HG02981 (cell line): Measurements from ENCODE around the gene FGGY.

Experiments
- ATAC-seq: cut with Tn5 transposase; IDR thresholded peaks from one replicate; pipeline ENCODE4 v1.9.1; 2021; ENCODE audit warnings: mild to moderate bottlenecking, moderate library complexity; ENCODE audit not compliant: unreplicated experiment

FGGY gene

DNA sequence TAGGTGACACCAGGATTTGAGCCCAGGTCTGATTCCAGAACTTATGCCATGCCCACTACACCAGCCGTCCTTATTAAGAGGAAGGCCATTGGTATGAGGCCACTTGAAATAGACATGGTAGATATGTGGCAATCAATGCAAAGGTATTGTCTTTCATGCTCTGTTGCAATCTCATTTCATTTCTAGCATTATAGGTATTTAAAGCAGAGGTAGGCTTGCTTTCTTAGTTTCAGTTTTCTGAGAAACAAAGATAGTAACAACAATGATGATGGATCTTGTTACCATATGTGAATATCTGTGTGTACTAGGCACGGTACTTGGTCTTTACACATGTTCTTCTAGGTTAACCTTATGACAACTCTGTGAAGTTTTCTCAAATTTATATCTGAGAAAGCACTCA, 113.1 kb downstream of the FGGY start:
- no peak for ATAC-seq

DNA sequence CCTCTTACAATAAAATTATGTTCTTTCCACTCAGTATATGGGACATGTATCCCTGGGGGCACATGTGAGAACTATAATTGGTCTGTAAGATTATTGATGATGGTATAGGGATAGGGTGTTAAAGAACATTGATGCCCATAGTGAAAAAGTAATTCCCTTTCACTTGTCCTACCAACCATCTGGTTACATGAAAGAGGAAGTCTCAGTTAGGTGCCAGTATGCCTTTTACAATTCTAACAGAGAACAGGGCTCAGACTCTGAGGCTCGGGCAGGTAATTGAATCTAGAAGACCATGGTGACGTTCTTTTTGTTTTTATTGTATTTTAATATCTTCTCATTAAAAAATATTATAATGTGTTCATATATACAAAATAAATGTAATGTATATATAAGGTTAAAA, 113.6 kb downstream of the FGGY start:
- ATAC-seq, result no peak

DNA sequence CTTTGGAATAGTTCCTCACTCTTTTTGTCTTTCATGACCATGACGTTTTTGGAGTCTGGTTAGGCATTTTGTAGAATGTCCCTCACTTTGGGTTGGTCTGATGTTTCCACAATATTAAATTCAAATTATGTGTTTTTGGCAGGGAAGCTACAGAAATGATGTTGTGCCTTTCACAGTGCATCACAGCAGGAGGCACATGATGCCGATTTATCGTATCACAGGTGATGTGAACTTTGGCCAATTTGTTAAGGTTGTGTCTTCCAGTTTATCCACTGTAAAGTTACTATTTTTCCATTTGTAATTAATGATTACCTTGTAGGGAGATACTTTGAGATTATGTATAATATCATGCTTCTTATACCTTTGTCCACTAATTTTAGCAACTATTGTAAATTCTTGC, 114.3 kb downstream of the FGGY start:
- ATAC-seq, result no peak

DNA sequence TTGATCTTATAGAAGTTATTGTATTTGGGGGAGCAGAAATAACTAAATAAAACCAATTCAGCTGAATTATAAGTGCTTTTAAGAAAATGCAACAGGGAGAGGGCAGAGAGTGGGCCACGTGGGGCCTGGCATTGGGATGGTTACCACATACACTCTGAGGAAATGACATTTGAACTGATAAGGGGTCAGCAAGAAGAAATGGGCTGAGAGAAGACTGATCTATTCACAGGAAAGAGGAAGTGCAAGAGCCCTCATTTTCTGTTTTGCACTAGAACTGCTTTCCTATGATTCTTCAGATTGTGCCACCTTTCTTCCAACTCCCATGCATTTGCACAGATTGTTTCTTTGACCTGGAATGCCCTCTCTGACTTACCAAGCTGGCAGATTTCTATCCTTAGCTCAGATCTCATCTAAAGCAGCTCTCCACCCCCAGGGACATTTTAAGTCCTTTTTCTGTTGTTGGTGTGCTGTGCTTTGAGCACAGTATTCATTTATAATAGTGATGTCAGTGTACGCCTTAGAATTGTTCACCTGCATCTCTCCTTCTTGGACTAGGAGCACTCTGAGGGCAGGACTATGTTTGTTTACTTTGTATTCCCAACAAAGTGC, 115.9 kb downstream of the FGGY start:
- ATAC-seq, result no peak

DNA sequence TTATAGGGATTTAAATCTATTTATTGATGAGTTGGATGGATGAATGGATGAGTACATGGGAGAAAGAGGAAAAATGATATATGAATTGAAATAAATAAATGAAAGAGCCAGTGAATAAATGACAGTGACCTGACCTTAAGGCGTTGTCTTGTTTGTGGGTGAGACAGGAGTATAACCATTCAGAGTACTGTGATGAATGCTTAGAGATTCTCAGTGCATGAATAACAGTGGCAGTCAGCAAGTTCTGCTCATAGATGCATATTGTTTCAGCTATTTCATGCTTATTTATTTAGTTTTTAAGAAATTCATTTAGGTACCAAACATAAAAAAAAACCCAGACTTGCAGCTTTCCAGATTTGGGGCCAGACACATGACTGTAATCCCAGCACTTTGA, 116.4 kb downstream of the FGGY start:
- ATAC-seq, result no peak

DNA sequence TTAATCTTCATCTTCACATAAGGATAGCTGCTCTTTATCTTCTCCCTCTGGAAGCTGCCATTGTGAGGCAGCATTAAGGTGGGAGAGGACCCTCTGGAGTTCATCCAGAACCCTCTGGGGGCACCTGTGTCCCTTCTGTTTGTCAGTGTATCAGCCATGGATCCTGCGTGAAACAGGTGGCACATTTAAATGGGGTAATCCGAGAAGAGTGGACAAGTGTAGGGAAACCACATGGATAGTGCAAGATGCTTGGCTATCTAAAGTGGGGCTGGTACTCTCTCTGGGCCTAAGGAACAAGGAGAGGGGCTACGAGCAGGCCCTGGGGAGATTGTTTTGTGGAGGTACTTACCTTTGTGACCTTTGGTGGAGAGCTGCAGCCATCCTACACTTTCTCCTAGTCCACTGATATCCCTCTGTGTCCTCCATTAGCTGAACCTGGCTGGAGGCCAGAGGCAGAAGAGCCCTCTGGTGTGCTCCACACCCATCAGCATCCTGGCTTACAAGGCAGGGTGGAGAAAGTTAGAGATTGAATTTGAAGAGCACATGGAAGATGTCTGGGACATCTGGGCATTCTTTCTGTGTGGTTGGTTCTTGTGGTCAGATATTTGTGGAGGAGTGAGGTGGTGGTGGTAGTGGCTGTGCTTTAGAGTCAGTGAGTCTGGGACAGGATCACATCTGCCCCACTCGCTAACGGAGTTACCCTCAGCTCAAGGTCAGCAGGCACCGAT, 117.7 kb downstream of the FGGY start:
- no peak for ATAC-seq

DNA sequence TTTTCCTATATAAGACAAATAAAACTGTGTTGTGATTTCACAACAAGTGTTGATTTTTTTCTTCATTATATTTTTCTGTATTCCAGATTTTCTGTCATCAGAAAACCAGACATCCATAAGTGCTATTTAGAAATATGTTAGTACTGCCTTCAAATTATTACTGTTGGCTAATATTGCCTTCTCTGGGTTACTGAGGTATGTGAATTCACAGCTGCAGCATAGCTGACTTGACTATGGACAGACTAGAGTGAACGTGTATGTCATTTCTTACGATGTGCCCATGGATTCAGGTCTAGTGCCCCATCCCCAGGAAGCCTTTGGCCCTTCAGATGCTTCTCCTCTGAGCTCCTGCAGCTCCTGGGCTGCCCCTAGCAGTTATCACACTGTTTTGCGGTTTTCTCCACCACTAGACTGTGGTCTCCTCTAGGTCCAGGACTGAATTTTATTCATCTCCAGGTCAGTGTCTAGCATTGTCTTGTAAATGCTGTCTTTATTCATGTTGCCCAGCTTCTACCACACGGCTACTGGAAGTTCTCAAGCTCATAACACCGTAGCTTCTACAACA, 118.5 kb downstream of the FGGY start:
- no peak for ATAC-seq

DNA sequence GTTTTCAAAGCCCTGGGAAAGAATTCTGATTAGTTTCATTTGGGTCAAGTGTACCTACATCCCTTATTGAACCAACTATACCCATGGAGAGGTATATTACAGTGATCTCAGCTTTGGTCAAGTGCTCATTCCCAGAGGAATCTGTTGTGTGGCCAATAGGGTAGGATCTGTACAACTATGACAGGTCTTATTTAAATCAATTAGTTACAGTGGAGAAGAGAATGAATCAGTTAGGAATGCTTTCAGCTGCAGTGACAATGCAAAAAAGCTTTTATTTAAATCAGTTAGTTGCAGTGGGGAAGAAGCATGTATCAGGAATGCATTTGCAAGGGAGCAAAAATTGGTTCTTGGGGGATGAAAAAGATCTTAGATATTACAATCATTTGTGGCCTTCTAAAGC, 119.0 kb downstream of the FGGY start:
- no peak for ATAC-seq

DNA sequence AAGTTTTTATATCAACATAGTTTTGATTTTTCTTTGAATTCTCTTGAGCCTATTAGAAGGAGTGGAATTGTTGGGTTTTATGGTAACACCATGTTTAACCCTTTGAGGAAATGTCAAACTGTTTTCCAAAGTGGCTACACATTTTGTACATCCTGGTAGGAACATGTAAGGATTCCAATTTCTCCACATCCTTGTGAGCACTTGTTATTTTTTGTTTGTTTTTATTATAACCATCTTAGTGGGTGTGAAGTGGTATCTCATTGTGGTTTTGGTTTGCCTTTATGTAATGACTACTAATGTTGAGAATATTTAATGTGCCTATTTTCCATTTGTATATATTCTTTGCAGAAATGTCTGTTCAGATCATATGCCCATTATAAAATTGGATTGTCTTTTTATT, 120.5 kb downstream of the FGGY start:
- no peak for ATAC-seq

DNA sequence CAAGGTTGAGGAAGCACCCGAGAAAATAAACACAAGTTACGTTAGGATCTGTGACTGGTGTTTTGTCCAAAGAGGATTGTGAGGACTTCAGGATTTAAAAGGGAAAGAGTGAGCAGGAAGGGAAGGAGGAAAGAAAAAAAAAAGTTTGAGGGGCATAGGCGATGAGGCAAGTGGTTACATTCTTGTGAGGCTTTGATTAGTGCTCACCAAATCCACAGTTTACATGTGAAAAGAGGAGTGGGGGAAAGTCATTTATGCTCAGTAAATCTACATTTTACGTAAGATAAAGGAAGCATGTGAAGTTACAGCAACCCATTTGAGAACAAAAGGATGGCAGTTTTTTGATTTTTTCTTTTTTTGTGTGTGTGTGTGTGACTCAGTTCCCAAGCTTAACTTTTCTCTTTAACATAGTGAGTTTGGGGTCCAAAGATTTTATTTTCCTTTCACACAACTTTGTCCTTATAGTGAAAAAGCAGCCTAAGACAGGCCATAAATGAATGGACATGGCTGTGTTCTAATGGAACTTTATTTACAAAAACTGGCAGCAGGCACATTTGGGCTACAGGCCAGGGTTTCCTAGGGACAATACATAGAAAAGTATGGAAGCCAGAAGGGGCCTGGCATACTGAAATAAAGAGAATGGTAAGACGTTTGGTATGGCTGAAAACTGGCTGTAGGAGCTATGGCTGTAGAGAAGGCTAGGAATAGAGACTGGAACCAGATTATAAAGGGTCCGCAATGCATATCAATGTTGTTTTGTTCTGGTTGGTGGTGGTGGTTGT, 121.7 kb downstream of the FGGY start:
- ATAC-seq, result no peak

DNA sequence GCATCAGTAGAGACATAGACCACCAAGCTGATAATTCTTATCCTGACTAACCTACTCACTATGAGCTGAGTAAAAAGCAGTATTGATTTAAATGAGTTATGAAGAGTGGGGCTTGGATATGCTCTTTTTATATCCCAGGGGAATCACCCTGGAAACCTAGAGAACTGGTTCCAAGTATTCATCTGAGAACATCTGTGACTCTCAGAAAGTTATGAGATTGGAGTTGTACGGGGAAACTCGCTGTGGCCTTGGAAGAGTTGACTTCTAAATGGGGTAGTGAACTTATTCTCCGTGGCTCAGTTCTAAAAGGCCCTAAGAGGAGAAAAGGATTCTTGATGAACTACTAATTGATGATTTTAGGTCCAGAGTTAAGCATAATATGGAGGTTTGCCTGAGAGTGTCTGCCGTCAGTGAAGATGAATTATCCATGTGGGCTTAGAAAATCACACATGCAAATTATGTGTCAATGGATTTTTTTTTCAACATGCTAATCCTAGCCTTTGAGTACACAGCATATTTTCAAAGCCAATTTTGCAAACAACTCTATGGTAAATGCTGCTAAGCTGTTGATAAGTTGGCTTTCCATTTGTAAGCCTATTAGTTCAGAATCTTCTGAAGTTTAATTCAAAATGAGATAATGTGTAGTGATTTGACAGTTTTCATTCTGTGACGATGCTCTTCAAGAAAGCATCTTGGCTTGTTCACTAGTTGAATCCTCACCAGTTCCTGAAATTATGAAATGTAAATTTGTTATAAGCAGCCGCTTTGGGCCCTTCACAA, 122.7 kb downstream of the FGGY start:
- no peak for ATAC-seq

DNA sequence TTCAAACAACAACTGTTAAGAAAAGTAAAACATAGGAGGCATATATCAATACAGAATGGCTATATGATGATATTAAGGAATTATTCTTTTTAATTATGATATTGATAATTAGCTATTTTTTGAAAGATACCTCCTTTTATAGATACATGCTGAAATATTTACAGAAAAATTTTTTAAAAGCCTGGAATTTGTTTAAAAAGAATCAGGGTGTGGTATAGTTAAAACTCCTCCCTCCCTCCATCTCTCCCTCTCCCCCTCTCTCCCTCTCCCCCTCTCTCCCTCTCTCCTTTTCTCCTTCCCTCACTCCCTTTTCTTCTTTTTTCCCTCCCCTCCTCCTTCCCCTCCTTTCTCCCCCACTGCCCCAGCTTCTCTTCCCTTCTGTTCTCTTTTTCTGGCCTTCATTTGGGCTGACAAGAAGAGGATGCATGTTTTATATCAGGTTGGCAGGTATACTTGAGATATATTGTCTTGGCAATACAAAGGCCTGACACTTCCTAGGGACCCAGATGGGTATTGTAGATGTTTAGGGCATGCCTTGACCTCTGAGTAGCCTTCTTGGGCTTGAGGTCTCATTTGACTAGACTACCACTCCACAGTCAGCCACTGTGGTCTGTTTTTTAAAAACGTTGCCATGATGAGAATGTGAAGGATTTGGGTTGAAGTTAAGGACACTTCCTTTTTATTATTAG, 124.5 kb downstream of the FGGY start:
- ATAC-seq, result no peak

DNA sequence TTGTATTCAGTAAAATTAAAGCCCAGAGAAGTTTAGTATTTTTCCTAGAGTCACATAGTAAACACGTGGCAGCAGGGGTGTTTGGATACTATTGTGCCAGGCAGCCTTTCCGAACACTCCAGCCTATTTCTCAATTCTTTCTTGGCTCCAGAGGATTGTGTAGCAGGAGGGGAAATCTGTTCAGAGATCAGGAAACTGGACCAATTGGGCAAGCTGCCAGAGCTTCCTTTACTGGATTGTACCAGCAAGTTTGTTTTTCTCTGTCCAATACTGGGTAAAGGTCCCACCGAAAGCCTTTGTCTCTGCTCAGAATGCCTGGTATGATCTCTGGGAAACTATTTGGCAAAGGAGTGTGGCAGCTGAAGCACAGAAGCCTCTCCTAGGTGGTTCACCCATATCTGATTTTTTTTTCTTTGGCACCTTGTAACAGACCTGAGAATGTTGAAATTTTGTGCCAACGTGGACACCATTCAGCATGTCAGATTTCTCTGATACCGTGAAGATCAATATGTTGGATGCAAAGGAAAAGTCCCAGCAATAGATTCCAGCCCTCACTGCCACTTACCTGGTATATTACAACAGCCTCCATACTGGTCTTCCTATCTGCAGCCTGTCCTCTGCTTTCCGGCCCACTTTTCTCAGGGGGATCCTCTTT, 126.2 kb downstream of the FGGY start:
- ATAC-seq, result no peak

DNA sequence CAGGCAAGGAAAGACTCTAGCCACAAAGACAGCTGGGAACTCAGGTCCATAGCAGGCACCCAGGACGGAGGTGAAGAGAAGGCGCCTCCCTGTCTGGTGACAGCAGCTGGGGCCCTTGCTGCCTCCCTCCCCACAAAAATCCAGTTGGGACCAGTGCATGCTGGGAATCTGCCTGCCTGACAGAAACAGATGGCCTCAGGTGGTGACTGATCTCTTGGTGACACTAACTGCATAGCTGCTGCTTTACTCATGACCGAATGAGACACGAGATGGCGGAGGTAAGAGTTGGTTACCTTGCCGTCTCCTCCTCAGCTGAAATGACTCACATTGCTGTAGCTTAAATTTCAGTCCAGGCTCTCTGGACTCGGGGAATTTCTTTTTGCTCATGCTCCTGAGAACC, 130.3 kb downstream of the FGGY start:
- ATAC-seq, result no peak

DNA sequence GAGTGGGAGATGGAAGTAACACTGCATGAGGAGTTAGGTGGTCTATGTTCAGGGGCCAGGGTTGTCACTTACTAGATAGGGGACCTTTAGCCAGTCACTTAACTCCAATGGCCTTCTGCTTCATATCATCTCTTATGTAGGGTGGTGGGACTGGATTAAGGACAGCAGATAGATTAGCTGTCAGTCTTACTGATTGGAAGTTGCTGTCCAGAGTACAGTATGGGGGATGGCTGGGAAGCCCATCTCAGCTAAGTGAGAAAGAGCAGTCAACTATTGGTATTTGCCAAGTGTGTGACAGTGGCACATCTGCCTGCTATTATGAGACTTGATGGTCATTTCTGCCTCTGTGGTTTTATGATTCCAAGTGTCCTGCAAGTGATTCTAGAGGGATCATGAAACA, 130.9 kb downstream of the FGGY start:
- no peak for ATAC-seq

DNA sequence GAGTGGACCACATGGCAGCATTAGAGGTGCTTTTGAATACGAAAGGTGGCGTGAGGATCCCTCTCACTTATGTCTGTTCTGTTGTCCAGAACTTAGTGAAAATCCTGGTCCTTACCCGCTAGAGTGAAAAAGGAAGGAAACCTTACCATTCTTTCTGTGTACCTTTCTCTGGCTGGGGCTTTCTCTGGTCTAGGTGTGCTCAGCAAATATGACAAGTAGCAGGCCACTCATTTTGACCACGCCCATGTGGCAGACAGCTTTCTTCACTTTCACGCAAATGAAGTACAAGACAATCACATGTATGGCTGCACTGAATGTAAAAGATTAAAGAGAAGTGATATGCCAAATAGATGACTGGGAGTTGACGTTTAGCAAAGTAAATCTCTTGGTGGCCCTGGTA, 131.9 kb downstream of the FGGY start:
- ATAC-seq, result no peak

DNA sequence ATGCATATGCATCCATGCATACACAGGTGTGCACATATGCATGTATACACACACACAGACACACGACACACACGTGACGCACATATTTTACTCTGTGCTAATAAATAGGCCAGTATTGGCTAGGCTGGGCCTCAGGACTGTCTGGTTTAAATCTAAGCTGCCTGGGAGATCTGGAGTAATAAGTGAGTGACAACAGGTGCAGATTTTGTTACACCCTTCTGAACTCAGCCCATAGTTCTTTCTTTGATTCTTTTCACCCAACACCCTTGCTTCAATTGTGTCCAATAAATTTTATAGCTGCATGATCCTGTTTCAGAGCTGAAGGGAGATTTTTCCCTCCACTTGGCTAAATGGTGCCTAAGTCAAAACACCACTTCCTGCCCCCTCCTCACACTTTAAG, 132.8 kb downstream of the FGGY start:
- no peak for ATAC-seq

DNA sequence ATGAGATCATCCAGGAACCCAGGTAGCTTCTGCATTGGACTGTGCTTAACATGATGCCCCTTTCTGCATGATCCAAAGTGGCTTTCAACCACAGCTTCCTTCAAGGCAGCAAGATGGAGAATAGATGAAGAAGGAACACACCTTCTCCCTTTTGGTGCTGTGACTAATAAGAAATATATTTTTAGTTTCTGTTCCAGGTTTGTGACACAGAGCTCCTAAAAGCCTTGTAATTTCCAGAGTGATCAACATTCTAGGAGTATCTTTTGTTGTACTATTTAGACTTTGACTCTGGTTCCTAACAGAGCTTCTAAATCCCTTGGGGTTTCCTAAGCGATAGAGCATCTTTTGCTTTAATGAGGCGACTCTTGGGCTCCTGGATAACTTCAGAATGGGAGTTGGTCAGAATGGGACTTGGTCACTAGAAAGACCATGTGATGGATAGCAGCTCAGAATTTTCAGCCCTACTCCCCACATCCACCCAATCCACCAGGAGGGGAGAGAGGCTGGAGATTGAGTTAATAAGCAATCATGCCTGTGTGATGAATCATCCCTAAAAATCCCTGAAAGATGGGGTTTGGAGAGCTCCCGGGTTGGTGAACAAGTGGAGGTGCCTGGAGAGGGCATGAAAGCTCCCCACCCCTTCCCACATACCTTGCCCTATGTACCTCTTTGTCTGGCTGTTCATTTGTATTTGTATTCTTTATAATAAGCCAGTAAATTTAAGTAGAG, 134.8 kb downstream of the FGGY start:
- no peak for ATAC-seq
